ENCODE measurements around the gene IQSEC1. TPM values are rescaled to one million over a fixed set of nuclear protein-coding genes. Genes with fewer than 3 reads are reported as not detected.

The IQSEC1 gene
- total and polyA plus RNA-seq, 2 of the 8 experiments (the other 6 are each of a cell fraction or from before 2014, with no cell fraction given): 6.8 to 28.8 TPM

GRCh38 chr3:13111873-13112520 lies 38.8 kb upstream of the IQSEC1 start:
- Histone ChIP-seq H2AFZ (ENCODE audit: low read length) (no peak overlapping the region), H3K4ac (replicated peaks; ENCODE audit: insufficient read length, low read depth, low read length) (no peak overlapping the region), H3K56ac (replicated peaks; ENCODE audit: insufficient read length, low read depth, low read length) (no peak overlapping the region), H3K4me3 (ENCODE audit: extremely low read depth in 1 of 4, insufficient read depth in 2 of 4, low read depth in 3 of 4, low read length in 4 of 4) (no peak overlapping the region), H4K8ac (ENCODE audit: extremely low read depth, insufficient read depth, low read length) (no peak overlapping the region), H4K91ac (replicated peaks; ENCODE audit: insufficient read length, low read length) (no peak overlapping the region), H3K27me3 (replicated peaks in 1 of 4; ENCODE audit: control insufficient read depth in 3 of 4, extremely low read depth in 1 of 4, insufficient read depth in 3 of 4, low read length in 3 of 4) (no peaks in the 10 kb centered on the region), H2BK20ac (ENCODE audit: low read length) (no peak overlapping the region), H3K36me3 (ENCODE audit: control insufficient read depth in 2 of 4, insufficient read depth in 4 of 4, low read length in 3 of 4) (no peaks in the 10 kb centered on the region), H3K23ac (ENCODE audit: insufficient read length) (no peak overlapping the region), H3K79me2 (ENCODE audit: control insufficient read depth in 1 of 2, insufficient read depth in 2 of 2, low read length in 2 of 2) (no peaks in the 10 kb centered on the region), H2AK5ac (ENCODE audit: low read depth, low read length) (no peak overlapping the region), H3K9me3 (ENCODE audit: insufficient read depth in 2 of 2, low read depth in 1 of 2, low read length in 1 of 2) (no peaks in the 10 kb centered on the region), H4K5ac (ENCODE audit: insufficient read length, low read depth, low read length) (no peak overlapping the region), H2BK15ac (ENCODE audit: low read length) (no peak overlapping the region), H3K23me2 (ENCODE audit: low read depth, low read length) (no peaks in the 10 kb centered on the region), H3K4me1 (replicated peaks in 1 of 4; ENCODE audit: control insufficient read depth in 3 of 4, insufficient read depth in 4 of 4, low read length in 3 of 4) (peaks cover 0 to 5% (median 0%) of the 10 kb centered on the region in 4 experiments; a peak in 1 of 7 replicates), H2BK120ac (replicated peaks; ENCODE audit: low read depth, low read length) (no peak overlapping the region), H2BK12ac (ENCODE audit: low read depth, low read length) (no peak overlapping the region), H3K79me1 (ENCODE audit: low read depth, low read length) (no peaks in the 10 kb centered on the region), H3K27ac (ENCODE audit: low read depth, low read length) (no peak overlapping the region), H2BK5ac (ENCODE audit: low read depth, low read length) (no peak overlapping the region), H3K18ac (ENCODE audit: extremely low read depth, low read length) (no peak overlapping the region), H3K4me2 (ENCODE audit: insufficient read depth in 1 of 2, low read depth in 2 of 2, low read length in 2 of 2) (0 out of 4 replicates have a peak overlapping the region, but pooled peaks of 1 of the 2 experiments have one; percentile 15), H3K14ac (ENCODE audit: insufficient read length) (no peak overlapping the region), H3K9ac (replicated peaks in 1 of 4; ENCODE audit: extremely low read depth in 1 of 4, low read depth in 3 of 4, low read length in 3 of 4) (no peak overlapping the region), H4K20me1 (replicated peaks in 1 of 2; ENCODE audit: control insufficient read depth in 1 of 2, insufficient read depth in 2 of 2, low read length in 2 of 2) (peaks cover 0 to 6% of the 10 kb centered on the region in 2 experiments)
- DNase-seq (ENCODE audit: low read depth in 1 of 2, low spot score in 2 of 2) (no peak), FAIRE-seq (no peak)
- WGBS, 2 experiments (ENCODE audit: extremely low coverage in 1 of 2, insufficient coverage in 1 of 2, insufficient read length in 1 of 2, insufficient replicate concordance in 2 of 2, low coverage in 1 of 2, low lambda C conversion rate in 2 of 2, missing lambda C conversion rate in 1 of 2): 88% methylated on average over 13 of the region's 13 CpGs; no CpG with 5 or more reads in 1 of the 2 experiments
- POLR2A ChIA-PET (ENCODE audit: partially characterized antibody): no interaction called here
- CTCF ChIA-PET (ENCODE audit: partially characterized antibody): interaction anchor here (1.0 to 7.4 kb wide), 8 partner anchors 9 to 87 kb away, joined by 3 to 56 read pairs (median 4); no protein-coding TSS in a partner anchor
- no peak for TF ChIP-seq SAP30 (IDR thresholded peaks at IDR 0.05; ENCODE audit: insufficient read depth, insufficient replicate concordance, low read length)
- TF ChIP-seq FOSL1 (IDR thresholded peaks at IDR 0.05; ENCODE audit: insufficient read depth, low read depth, low read length): no peak
- TF ChIP-seq TAF7 (optimal IDR thresholded peaks at IDR 0.05; ENCODE audit: borderline replicate concordance, low read depth, low read length): no peak
- TF ChIP-seq RAD21 (IDR thresholded peaks at IDR 0.05 in 1 of 2, conservative IDR thresholded peaks at IDR 0.05 in 1 of 2; ENCODE audit: low read depth in 2 of 2, low read length in 2 of 2): no peak
- TF ChIP-seq TBP (IDR thresholded peaks at IDR 0.05; ENCODE audit: low read depth, low read length): no peak
- TF ChIP-seq KDM4A (IDR thresholded peaks at IDR 0.05; ENCODE audit: low read depth, low read length, severe bottlenecking): no peak
- TF ChIP-seq CBX5 (IDR thresholded peaks at IDR 0.05; ENCODE audit: low read depth, low read length): no peak
